GM18519 (cell line): Measurements from ENCODE around the gene BAIAP2.
A peak's percentile ranks its signal among the peaks of the same experiment; 100 is the strongest.

Source experiments
- ATAC-seq: cut with Tn5 transposase; IDR thresholded peaks from one replicate; pipeline ENCODE4 v1.9.1; 2021; ENCODE audit warnings: mild to moderate bottlenecking, moderate library complexity; ENCODE audit not compliant: unreplicated experiment, low FRiP score

BAIAP2 gene

DNA sequence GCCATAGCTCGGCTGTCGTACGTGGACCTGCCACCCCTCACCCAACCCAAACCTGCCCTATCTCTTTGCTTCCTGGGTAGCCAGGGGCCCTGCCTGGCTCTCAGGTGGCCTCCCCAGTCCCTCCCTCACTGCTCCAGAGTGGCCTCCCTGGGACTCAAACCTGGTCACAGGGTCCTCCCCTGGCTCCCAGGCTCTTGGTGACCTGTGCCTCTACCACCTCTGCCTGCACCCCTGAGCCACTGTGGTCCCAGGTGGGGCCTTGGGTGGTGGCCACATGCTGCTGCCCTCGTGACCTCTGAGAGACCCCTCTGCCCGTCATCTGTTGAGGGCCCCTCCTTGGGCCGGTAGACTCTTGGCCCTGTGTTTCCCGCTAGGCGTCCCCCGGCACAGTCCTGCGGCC, 65.7 kb downstream of the BAIAP2 start:
- ATAC-seq = no peak

GRCh38 chr17:81101614-81102306, 66.8 kb downstream of the BAIAP2 start:
- peak; percentile 80 for ATAC-seq

GRCh38 chr17:81102352-81102751, 67.4 kb downstream of the BAIAP2 start:
- ATAC-seq = no peak

DNA sequence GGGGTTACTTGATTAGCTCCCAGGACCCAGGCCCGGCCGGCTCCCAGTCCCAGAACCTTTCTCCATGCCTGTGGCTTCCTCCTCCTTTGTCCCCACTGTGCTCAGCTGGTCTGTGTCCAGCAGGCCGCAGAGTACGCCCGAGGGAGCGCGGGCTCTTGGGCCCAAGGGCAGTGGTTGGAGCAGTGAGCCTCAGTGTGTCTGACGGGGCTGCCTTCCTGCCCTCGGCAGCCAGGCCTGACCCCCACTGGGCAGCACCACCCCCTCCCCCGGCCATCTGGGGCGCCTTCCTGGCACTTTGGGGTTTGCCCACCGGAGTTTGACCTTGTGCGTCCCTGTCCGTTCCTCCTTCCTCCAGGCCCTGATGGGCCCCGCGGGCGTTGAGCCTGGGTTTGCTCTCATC, 67.9 kb downstream of the BAIAP2 start:
- ATAC-seq = no peak

DNA sequence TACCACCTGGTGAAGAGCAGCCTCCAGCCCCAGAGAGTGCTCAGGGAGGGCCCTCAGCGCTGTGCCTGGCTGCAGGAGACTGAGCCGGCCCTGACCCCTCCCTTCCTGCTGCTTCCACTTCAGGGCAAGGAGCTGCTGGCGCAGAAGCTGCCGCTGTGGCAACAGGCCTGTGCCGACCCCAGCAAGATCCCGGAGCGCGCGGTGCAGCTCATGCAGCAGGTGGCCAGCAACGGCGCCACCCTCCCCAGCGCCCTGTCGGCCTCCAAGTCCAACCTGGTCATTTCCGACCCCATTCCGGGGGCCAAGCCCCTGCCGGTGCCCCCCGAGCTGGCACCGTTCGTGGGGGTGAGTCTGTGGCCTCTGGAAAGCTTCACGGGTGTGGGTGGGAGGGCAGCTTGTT, 68.4 kb downstream of the BAIAP2 start:
- no peak for ATAC-seq

GRCh38 chr17:81106716-81107115, 71.8 kb downstream of the BAIAP2 start:
- ATAC-seq = no peak

DNA sequence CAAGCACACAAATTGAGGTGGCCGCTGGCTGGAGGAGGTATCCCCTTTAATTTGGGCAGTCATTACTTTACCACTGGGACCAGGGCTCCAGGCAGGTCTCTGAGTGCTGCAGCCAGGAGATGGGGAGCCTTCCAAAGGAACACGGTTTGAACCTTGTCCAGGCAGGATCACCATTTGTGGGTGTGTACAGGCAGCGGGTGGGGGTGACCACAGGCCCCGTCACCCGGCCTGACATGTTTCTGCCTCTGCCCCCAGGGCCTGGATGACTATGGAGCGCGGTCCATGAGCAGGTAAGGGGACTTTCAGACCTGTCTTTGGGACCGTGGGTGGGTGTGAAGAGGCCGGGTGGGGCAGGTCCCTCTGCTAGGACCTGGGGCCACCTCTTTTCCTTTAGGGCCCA, 73.3 kb downstream of the BAIAP2 start:
- ATAC-seq = no peak

GRCh38 chr17:81109957-81110356, 75.0 kb downstream of the BAIAP2 start:
- no peak for ATAC-seq

DNA sequence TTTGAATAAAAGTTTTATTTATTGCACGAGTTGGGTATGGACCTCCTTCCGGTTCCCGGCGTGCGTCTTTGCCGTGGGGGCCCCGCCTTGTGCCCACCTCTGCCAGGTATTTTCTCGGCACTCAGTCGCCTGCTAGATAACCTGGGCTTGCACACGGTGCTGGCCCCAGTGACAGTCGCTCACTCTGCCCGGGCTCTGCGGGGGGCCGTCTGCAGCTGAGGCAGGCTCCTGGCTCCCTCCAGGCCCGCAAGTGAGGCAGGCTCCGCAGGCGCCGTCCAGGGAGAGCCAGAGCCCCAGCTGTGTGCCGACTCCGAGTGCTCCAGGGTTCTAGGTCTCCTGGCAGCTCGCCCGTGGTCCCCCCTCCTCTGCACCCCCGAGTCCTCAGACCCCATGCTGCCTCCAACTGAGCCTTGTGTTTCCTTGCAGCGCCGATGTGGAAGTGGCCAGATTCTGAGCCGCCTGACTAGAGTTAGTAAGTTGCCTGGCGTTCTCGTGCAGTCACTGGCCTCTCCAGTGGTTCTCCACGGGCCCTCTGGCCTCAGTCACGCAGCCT, 75.6 kb downstream of the BAIAP2 start:
- no peak for ATAC-seq

- ATAC-seq = no peak
These were observed 76.1 kb downstream of the BAIAP2 start for GRCh38 chr17:81111066-81111465.

DNA sequence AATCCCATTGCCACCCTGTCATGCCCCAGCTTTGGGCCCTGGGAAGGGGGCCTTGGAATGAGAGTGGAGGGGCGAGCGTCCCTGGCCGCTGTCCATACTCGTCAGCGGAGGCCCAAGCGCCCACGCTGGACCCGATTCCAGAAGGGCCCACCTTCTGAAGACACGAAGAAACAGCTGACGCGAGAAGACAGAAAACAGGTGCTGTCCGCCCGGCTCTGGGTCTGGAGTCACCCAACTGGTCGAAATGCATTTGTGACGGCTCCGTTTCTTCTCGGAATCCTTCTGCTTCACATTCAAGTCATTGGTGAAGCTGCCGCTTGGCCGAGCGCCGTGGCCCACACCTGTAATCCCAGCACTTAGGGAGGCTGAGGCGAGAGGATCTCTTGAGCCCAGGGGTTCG, 77.5 kb downstream of the BAIAP2 start:
- ATAC-seq = no peak

DNA sequence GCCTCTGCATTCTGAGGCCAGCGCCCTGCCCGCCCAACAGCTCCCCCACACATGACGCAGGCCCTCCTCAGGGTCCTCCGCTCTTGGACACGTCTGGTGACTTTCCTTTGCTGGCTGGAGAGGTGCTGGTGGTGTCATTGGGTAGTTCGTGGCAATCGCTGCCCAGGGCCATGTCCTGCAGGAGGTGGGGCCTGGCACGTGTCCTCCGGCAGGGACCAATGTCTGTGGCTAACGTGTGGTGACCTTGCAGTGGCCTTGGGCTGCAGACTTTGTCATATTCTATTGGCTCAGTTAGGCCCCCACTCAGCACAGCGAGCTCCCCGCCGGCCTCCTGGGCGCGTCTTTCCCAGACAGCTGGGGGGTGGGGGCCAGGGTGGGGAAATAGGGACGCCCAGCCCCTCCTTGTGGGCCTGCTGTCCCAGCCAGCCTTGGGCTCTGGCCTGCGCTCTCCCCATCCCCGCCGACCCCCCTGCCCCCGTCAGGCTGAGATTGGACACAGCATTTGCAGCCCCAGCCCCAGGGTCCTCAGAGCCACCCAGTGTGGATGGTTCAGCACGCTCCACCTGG, 78.3 kb downstream of the BAIAP2 start:
- ATAC-seq = no peak

- no peak for ATAC-seq
These were observed 79.6 kb downstream of the BAIAP2 start for GRCh38 chr17:81114351-81115093.

GRCh38 chr17:81115219-81115618, 80.3 kb downstream of the BAIAP2 start:
- no peak for ATAC-seq

DNA sequence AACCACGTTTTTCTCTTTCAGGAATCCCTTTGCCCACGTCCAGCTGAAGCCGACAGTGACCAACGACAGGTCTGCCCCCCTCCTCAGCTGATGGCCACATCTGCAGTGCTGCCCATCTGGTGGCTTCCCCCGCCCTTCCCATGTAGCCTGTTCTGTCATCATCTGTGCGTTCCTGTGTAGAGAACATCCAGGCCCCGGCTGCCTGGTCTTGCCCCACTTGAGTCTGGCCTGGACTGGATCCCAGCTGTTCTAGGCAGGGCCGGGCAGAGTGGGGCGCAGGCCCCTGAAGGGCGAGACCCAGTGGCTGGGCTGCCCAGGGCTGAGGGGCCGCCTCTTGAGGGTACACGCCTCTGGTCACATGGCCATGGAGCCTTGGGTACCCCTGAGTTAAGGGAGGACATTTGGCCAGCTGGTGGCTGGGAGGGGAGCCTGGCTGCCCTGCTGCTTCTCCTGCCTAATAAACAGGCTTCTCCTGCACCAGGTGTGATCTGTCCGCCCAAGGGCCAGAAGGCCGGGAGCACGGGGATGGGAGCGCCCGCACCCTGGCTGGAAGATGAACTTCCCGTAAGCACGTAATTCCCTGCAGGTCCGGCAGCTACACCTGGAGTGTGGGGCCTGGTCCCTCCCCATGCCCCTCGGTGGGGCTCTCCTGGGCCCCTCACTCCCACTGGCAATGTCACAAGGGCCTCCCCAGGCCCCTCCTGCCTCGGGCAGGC, 81.0 kb downstream of the BAIAP2 start:
- ATAC-seq = no peak

- ATAC-seq = no peak
These were observed 81.8 kb downstream of the BAIAP2 start for GRCh38 chr17:81116704-81117103.

- no peak for ATAC-seq
These were observed 82.8 kb downstream of the BAIAP2 start for GRCh38 chr17:81117672-81118198.

- ATAC-seq = no peak
These were observed 83.6 kb downstream of the BAIAP2 start for GRCh38 chr17:81118308-81119221.

GRCh38 chr17:81119223-81120148, 84.5 kb downstream of the BAIAP2 start:
- no peak for ATAC-seq
